HG03460 (cell line): ENCODE results near the gene LITAFD.

ENCODE experiments used
- ATAC-seq: cut with Tn5 transposase; IDR thresholded peaks from one replicate; pipeline ENCODE4 v1.9.1; 2021; ENCODE audit not compliant: unreplicated experiment

The LITAFD gene

DNA sequence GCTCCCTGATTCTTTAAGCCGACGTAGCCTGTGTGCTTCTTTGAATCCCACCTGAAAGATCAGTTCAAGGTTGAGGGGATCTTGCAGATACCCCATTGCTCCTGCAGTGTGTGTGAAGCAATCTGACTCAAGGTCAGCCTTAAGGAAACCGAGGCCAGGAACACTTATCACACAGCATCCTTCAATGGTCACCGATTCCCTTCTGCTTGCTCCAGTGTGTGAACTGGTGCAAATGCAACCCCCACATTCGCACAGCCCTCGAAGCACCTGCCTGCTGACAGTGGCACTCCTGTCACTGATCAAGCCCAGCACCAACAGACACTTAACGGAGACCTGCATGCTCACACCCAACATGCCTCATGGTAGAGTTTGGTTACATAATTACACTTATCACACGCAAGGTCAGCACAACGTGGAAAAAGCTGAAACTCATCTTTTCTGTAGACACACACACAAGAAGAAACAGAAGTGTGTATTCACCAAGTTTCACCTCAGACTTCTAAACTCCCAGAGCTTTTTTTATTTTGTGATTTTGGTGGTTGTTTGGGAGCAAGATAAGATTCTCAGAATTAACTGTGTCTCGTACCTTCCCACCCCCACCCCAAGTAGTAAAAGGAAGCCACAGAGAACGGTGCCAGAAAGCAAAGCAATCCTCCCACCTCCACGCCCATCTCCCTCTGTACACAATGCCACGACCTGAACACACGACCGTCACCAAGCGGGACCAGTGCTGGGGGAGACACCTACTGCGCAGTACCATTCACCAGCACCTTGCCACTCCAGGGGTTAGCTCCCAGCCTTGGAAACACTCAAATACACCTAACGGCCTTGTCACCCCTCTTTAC is 37.2 kb downstream of the LITAFD start:
- no peak for ATAC-seq

DNA sequence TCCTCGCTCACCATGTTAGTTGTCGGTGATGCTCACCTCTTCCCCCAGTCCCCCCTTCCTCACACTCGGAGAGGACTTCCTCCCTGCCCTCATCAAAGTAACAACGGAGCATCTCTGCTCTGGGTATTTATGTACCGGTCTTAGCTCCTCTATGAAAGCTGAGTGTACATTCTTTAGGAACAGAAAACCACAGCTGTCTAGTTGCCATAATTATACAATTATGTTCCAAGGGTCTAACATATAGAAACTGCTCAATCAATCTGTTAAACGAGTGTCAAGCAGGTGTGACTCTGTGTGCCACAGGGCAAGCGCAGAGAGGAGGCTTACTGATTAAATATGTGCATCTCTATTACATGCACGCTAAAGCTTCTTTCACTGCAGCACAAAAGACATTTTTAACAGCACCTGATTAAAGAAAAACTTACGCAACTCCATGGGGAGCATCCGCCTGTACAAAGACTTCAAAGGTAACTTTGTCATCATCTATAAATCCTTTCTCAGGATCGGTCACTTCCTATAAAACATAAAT is 37.8 kb downstream of the LITAFD start:
- no peak for ATAC-seq

DNA sequence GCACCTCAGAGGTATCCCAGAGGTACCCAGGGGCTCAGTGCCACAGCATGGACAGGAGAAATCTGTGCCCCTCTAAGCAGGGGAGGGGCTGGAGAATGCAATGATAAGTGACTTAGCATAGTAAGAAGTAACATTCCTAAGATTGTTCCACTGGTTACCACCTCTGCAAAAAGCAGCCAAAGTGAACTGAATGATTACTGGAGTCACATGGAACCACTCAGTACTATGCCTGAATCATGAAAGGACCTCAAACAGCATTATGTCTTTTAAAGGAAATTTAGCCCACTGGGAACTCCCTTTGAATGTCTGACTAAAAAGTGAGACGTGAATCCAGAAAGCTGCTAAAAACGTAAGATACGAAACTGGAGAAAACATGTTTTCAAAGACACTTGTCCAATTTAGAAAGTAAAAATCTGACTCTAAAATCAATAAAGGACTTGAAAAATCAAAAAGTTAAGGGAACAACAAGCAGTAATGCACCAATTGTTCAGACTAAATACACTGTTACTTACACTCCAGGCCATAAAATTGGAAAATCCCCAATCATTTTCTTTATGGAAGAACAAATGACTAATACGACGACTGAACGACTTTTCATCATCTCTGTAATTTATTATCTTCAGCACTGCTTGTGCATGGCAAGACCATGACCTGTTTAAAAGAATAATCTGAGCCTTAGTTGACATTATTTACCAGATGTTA is 38.6 kb downstream of the LITAFD start:
- no peak for ATAC-seq

DNA sequence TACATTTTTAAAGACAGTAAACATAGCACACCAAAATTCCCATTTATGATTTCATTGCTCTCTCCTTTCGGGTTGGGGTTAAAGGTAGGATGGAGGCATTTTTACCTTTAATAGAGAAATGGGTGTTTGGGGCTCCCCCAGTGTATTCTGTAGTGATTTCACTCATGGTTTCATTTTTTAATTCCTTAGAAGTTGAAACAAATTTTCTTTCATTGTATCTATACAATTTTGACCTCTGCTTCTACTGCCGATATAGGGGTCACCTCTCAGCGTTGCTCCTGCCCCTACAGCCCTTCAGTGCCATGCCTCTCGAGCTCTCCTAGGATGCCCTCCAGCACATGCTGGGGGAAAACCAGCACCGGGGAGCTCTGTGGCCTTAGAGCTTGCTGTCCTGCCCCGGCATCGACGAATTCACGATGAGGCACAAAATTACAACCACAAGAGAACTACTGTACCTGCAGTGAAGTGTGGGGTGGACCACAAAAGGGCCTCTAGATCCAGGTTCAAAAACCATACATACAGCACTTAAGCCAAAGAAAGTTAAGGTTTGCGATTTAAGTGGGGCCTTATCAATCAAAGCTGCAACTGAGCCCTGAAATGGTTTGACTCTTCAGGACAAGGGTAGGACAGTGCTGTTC is 39.3 kb downstream of the LITAFD start:
- ATAC-seq = no peak

DNA sequence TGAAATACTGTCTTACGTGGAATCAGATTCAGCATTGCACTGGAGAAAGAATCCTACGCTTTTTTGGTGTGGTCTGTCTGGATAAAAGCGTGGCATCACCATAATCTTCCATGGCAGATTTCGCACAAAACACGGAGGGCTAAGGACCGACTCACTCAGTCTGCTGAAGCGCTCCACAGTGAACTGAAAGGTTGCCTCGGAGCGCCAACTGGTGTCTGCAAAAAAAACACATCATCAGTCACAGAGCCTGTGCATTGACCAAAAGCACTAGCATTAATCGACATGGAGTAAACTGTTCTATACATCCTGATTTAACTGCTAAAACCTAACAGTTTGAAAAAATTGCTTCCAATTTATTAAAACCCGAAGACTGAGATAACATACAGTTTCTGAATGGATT is 41.0 kb downstream of the LITAFD start:
- ATAC-seq = no peak

DNA sequence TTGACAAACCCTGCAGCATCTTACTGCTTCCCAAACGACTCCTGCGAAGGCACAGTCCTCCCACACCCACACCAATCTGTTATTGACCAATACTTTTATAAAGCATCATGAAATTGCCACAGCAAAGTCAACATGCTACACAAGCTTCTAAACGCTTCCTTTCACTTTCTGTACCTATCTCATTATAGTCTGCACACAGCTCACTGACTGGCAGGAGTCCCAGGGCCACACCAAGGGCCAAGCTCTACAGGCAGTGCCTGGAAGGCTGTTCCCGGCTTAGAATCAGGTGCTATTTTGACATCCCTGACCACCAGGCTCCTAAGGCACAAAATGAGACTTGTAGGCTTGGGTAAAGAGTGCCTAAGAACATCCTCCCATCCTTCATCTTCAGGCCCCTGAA is 42.1 kb downstream of the LITAFD start:
- no peak for ATAC-seq

DNA sequence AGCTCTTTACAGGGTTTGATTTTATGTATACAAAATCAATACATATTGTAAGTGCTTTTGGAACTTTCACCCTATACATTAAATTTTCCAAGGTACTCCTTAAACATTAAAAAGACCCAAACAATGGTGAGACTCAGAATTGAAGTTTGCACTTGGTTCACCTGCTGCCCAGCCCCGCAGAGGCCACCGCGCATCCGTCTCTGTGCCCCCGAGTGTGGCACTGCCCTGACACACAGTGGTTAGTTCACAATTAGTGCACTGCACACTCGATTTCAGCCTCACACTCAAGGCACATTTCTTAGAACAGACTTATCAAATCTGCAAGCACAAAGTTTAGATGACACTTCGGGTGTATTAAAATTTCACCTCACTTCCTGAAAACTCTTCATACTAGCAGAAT is 43.3 kb downstream of the LITAFD start:
- no peak for ATAC-seq

DNA sequence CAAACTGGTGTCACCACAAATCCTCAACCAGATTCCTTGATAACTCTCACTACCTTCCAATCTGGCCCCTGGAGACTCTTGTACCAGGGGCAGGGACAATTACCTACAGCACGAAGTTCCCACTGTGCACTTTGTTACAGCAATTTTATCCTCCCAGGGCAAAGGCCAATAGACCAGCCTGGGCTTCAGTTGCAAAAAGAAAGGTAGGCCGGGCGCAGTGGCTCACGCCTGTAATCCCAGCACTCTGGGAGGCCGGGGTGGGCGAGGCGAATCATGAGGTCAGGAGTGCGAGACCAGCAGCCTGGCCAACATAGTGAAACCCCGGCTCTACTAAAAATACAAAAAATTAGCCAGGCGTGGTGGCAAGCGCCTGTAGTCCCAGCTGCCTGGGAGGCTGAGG is 44.7 kb downstream of the LITAFD start:
- no peak for ATAC-seq

DNA sequence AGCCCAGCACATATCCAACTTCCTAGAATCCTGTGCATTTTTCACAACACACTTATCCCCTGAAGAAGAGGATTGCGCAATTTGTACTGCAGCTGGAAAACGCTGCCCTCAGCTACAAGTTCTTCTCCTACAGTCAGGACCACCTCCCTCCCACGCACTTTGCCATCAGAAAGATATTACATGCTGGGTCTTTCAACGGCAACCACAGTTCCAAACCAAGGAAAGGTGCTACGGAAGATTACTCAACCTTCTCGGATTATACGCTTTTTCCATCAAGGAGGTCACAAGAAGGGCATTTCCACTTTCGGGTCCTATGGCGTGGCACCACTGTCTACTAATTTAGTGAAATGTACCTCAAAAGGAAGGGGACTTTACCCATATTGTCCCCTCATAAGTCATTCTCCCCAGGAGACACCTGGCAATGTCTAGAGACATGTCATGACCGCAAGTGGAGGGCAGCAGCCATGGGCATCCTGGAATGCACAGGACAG is 46.4 kb downstream of the LITAFD start:
- ATAC-seq = no peak

DNA sequence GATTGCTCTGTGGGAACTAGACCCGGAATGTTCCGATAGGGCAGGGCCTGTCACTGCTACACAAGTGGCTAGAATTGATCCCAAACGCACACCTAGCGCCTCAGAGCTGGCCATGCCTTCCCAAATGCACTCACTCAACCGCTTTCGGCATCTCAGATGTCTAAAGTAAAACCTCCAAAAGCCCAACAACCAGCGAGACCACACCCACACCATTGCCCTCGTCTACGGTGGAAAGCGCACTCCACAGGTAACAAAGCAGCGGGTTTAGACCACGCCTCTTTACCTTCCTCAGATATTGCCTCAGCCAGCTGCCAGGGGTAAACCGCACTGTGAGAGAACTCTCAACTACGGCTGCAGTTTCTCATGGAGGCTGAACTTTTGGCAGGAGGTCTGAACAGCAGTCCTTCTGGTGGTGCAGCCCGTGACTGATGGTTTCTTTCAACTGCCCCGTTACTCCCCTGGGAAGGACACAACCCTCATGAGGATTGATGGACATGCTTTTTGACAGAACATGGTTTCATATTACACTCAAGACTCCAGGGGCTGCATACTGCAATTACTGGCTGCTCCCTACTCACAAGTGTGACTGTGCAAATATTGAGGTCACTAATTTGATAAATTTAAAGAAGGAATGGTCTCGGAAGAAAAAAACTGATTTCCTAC is 47.1 kb downstream of the LITAFD start:
- no peak for ATAC-seq

DNA sequence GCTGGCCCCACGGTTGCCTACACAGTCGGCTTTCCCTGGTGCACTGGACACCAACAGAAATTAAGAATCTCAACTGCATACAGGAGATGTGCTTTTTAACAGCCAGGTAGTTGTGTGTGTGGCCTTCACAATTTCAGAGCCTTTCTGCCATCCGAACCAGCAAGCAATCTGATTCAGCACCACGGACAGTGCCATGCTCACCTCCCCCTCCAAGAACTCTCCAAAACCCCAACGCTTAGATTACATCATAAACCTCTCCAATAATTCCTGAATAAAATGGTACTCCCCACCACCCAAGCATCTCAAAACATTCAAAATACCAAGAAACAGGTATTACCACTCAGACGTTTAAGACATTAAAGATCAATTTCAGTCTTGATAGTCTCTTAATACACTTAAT is 49.7 kb downstream of the LITAFD start:
- ATAC-seq = no peak

DNA sequence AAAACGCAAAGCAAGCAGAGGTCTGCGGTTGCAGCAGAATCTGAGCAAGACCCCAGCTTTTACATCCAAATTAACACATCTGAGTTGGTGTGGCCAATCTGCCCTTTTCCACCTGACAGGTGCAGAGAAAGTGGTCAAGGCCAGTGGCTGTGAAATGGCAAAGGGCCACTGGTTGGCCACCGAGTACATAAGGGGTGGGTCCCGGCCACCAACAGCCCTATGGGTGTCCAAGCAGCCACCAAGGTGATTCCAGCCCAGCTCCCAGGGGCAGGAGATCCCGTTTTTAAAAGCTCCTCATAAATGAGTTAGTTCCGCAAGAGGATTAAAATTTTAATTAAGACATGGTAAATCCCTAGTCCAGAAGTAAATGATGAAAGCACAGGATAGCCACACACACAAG is 52.5 kb downstream of the LITAFD start:
- no peak for ATAC-seq
